ENCODE data around the gene NTRK3.

NTRK3 gene

GRCh38 chr15:88191812-88192165, 64.8 kb downstream of the NTRK3 start:
- Histone ChIP-seq H3K9me3 (ENCODE audit: control insufficient read depth, insufficient read depth, low read length) (no peaks in the 10 kb centered on the region), H3K4me3 (ENCODE audit: low read length) (no peak overlapping the region), H3K27ac (ENCODE audit: low read depth, low read length) (no peak overlapping the region), H3K4me1 (ENCODE audit: control insufficient read depth, low read length) (no peaks in the 10 kb centered on the region), H3K79me2 (ENCODE audit: control insufficient read depth, low read length) (no peaks in the 10 kb centered on the region), H3F3A (ENCODE audit: control insufficient read depth, insufficient read depth) (no peaks in the 10 kb centered on the region), H3K4me2 (ENCODE audit: low read length) (no peak overlapping the region), H3K9me2 (replicated peaks; ENCODE audit: control insufficient read depth, low read length) (no peaks in the 10 kb centered on the region), H4K20me1 (ENCODE audit: control insufficient read depth, insufficient read depth, low read depth, low read length) (no peaks in the 10 kb centered on the region), H3K36me3 (ENCODE audit: control insufficient read depth, low read length) (no peaks in the 10 kb centered on the region), H3K27me3 (ENCODE audit: control insufficient read depth, low read length) (no peaks in the 10 kb centered on the region)
- TF ChIP-seq EZH2phosphoT487 (IDR thresholded peaks at IDR 0.05; ENCODE audit: borderline replicate concordance, low read length) (no peak), CTCF (IDR thresholded peaks at IDR 0.05; ENCODE audit: low read depth, low read length, poor library complexity, severe bottlenecking) (no peak)

- no peaks in the 10 kb centered on the region for H3K79me2 ChIP-seq (ENCODE audit: control insufficient read depth, low read length)
- no peak overlapping the region for H3K4me2 ChIP-seq (ENCODE audit: low read length)
- TF ChIP-seq EZH2phosphoT487 (IDR thresholded peaks at IDR 0.05; ENCODE audit: borderline replicate concordance, low read length) (no peak), CTCF (IDR thresholded peaks at IDR 0.05; ENCODE audit: low read depth, low read length, poor library complexity, severe bottlenecking) (no peak)
These were observed 66.3 kb downstream of the NTRK3 start for GRCh38 chr15:88190232-88190631.

GRCh38 chr15:88188300-88188699, 68.2 kb downstream of the NTRK3 start:
- Histone ChIP-seq H3K27ac (ENCODE audit: low read depth, low read length) (no peak overlapping the region), H3K36me3 (ENCODE audit: control insufficient read depth, low read length) (no peaks in the 10 kb centered on the region), H3K4me2 (ENCODE audit: low read length) (no peak overlapping the region), H3K4me3 (ENCODE audit: low read length) (no peak overlapping the region), H3K79me2 (ENCODE audit: control insufficient read depth, low read length) (no peaks in the 10 kb centered on the region), H3K4me1 (ENCODE audit: control insufficient read depth, low read length) (no peaks in the 10 kb centered on the region), H3K9me3 (ENCODE audit: control insufficient read depth, insufficient read depth, low read length) (no peaks in the 10 kb centered on the region), H4K20me1 (ENCODE audit: control insufficient read depth, insufficient read depth, low read depth, low read length) (no peaks in the 10 kb centered on the region), H3F3A (ENCODE audit: control insufficient read depth, insufficient read depth) (no peaks in the 10 kb centered on the region), H3K9me2 (replicated peaks; ENCODE audit: control insufficient read depth, low read length) (no peaks in the 10 kb centered on the region), H3K27me3 (ENCODE audit: control insufficient read depth, low read length) (no peaks in the 10 kb centered on the region)
- TF ChIP-seq EZH2phosphoT487 (IDR thresholded peaks at IDR 0.05; ENCODE audit: borderline replicate concordance, low read length) (no peak), CTCF (IDR thresholded peaks at IDR 0.05; ENCODE audit: low read depth, low read length, poor library complexity, severe bottlenecking) (no peak)

More at GRCh38 chr15:88190232-88190631, 66.3 kb downstream of the NTRK3 start:
- Histone ChIP-seq H3K27me3 (ENCODE audit: control insufficient read depth, low read length) (no peaks in the 10 kb centered on the region), H3K27ac (ENCODE audit: low read depth, low read length) (no peak overlapping the region), H3F3A (ENCODE audit: control insufficient read depth, insufficient read depth) (no peaks in the 10 kb centered on the region), H3K9me2 (replicated peaks; ENCODE audit: control insufficient read depth, low read length) (no peaks in the 10 kb centered on the region), H4K20me1 (ENCODE audit: control insufficient read depth, insufficient read depth, low read depth, low read length) (no peaks in the 10 kb centered on the region), H3K36me3 (ENCODE audit: control insufficient read depth, low read length) (no peaks in the 10 kb centered on the region), H3K4me3 (ENCODE audit: low read length) (no peak overlapping the region), H3K4me1 (ENCODE audit: control insufficient read depth, low read length) (no peaks in the 10 kb centered on the region), H3K9me3 (ENCODE audit: control insufficient read depth, insufficient read depth, low read length) (no peaks in the 10 kb centered on the region)

GRCh38 chr15:88187195-88187594, 69.3 kb downstream of the NTRK3 start:
- H3K4me2 ChIP-seq (ENCODE audit: low read length) = no peak overlapping the region
- H3K4me3 ChIP-seq (ENCODE audit: low read length) = no peak overlapping the region
- no peaks in the 10 kb centered on the region for H3K36me3 ChIP-seq (ENCODE audit: control insufficient read depth, low read length)
- H3F3A ChIP-seq (ENCODE audit: control insufficient read depth, insufficient read depth) = no peaks in the 10 kb centered on the region
- H3K79me2 ChIP-seq (ENCODE audit: control insufficient read depth, low read length) = no peaks in the 10 kb centered on the region
- no peaks in the 10 kb centered on the region for H3K9me2 ChIP-seq (replicated peaks; ENCODE audit: control insufficient read depth, low read length)
- H3K27me3 ChIP-seq (ENCODE audit: control insufficient read depth, low read length) = no peaks in the 10 kb centered on the region
- TF ChIP-seq CTCF (IDR thresholded peaks at IDR 0.05; ENCODE audit: low read depth, low read length, poor library complexity, severe bottlenecking) = no peak
- TF ChIP-seq EZH2phosphoT487 (IDR thresholded peaks at IDR 0.05; ENCODE audit: borderline replicate concordance, low read length) = no peak
- H3K4me1 ChIP-seq (ENCODE audit: control insufficient read depth, low read length) = no peaks in the 10 kb centered on the region
- no peak overlapping the region for H3K27ac ChIP-seq (ENCODE audit: low read depth, low read length)
- H3K9me3 ChIP-seq (ENCODE audit: control insufficient read depth, insufficient read depth, low read length) = no peaks in the 10 kb centered on the region
- H4K20me1 ChIP-seq (ENCODE audit: control insufficient read depth, insufficient read depth, low read depth, low read length) = no peaks in the 10 kb centered on the region
